Spinal cord (tissue), 10 donors: Measurements from ENCODE around the gene TRAF7. TPM values are rescaled to one million over a fixed set of nuclear protein-coding genes. Genes with fewer than 3 reads are reported as not detected.

Experiments
- DNase-seq, 6 donors: peaks; one replicate each; pipeline versions ENCODE4 v3.0.0 to v3.0.0-alpha.2; 2013 to 2015; ENCODE audit warnings: low spot score in 6 of 6, low read depth in 4 of 6
- H3K27ac ChIP-seq: one replicate; pipeline ENCODE4 v1.5.1; 2013; ENCODE audit warnings: low read depth, low read length, control low read depth
- H3K27me3 ChIP-seq: one replicate; pipeline ENCODE4 v1.6.1; 2013; ENCODE audit warnings: low read length; ENCODE audit not compliant: control insufficient read depth, insufficient read depth
- H3K36me3 ChIP-seq: one replicate; pipeline ENCODE4 v1.6.1; 2013; ENCODE audit warnings: low read length; ENCODE audit not compliant: control insufficient read depth, insufficient read depth
- H3K4me1 ChIP-seq: one replicate; pipeline ENCODE4 v1.6.1; 2013; ENCODE audit warnings: low read length; ENCODE audit not compliant: control insufficient read depth, insufficient read depth
- H3K4me3 ChIP-seq: one replicate; pipeline ENCODE4 v1.5.1; 2013; ENCODE audit warnings: low read depth, low read length, control low read depth
- H3K9me3 ChIP-seq: one replicate; pipeline ENCODE4 v1.6.1; 2013; ENCODE audit warnings: low read length; ENCODE audit not compliant: control insufficient read depth, insufficient read depth
- WGBS: methylation state at CpG from one replicate; pipeline ENCODE4 v1.1.5; 2013; ENCODE audit warnings: missing lambda C conversion rate; ENCODE audit not compliant: insufficient coverage; 5-methylcytosine and 5-hydroxymethylcytosine counted together
- polyA plus RNA-seq, 2 donors: library from polyadenylated mRNA; unstranded; fragments of 120-200 nt; gene quantifications; one replicate each; pipeline ENCODE4 v1.2.1, GENCODE V29; 2013; ENCODE audit not compliant: insufficient read length in 2 of 2
- total RNA-seq, 2 donors: library from RNA; depleted of rRNA in 1 of 2; stranded (reverse); fragments of 120-200 nt in 1 of 2; fragments of >200 nt in 1 of 2; gene quantifications; one replicate each; pipeline versions ENCODE4 v1.2.3 to v1.2.4, GENCODE V29; 2013 to 2014
- donor health status: healthy.

TRAF7 gene
- total and polyA plus RNA-seq, 4 donors = 20.4 to 62.6 (median 51.4) TPM

DNA sequence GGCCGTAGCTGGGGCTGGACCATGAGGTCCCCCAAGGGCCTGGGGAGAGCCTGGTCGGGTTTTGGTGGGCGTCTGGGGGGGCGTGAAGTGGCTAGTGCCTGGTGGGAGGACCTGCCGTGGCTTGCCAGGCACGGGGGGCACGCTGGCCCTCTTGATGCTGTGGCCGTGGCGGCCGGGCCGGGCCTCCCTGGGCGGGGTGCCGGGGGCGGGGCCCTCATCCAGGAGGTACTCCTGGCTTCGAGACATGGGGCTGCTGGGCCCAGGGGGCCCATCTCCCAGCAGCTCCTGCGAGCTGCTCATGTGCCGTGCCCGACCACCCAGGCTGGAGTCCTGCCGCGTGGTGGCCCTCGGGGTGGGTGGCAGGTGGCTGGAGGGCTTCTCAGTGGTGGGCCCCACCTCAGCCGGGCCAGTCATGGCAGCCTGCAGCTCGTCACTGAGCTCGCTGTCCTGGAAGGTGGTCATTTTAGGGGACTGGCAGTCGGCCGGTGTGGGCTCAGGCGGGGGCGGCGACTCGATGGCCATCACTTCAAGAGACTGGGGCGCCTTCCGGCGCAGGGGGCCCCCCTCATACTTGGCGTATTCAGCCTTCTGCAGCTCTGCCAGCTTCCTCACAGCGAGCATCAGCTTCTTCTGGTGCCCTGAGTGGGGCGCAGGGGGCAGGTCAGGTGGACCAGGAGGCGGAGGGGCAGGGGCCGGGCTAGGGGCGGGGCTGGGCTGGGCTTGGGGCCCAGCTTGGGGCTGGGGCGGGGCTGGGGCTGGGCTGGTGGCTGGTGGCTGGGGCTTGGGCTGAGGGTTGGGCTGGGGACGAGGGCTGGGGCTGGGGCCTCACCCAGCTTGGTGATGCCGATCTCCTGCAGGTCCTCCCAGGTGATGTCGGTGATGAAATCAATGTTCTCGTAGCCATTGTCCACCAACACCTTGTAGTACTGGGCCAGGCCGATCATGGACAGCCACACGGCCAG is 25.7 kb downstream of the TRAF7 start:
- no peaks in the 10 kb centered on the region for H3K9me3 ChIP-seq
- WGBS = 86% methylated on average over 39 of the region's 46 CpGs
- no peak for DNase-seq
- H3K27ac ChIP-seq = no peak overlapping the region
- H3K36me3 ChIP-seq = peaks cover 94% of the 10 kb centered on the region
- H3K27me3 ChIP-seq = no peaks in the 10 kb centered on the region
- H3K4me3 ChIP-seq = no peak overlapping the region
- H3K4me1 ChIP-seq = no peaks in the 10 kb centered on the region

GRCh38 chr16:2181952-2182351 is 26.4 kb downstream of the TRAF7 start:
- no peak overlapping the region for H3K4me3 ChIP-seq
- 89% methylated on average over 20 of the region's 20 CpGs for WGBS

GRCh38 chr16:2183671-2184070 is 28.1 kb downstream of the TRAF7 start:
- Histone ChIP-seq H3K36me3 (peaks cover 96% of the 10 kb centered on the region), H3K27ac (no peak overlapping the region), H3K9me3 (no peaks in the 10 kb centered on the region), H3K27me3 (no peaks in the 10 kb centered on the region), H3K4me1 (no peaks in the 10 kb centered on the region), H3K4me3 (no peak overlapping the region)
- WGBS = 94% methylated on average over 29 of the region's 30 CpGs
- DNase-seq = no peak

More at GRCh38 chr16:2181952-2182351, 26.4 kb downstream of the TRAF7 start:
- DNase-seq = no peak
- Histone ChIP-seq H3K4me1 (no peaks in the 10 kb centered on the region), H3K36me3 (peaks cover 94% of the 10 kb centered on the region), H3K27ac (no peak overlapping the region), H3K9me3 (no peaks in the 10 kb centered on the region), H3K27me3 (no peaks in the 10 kb centered on the region)

DNA sequence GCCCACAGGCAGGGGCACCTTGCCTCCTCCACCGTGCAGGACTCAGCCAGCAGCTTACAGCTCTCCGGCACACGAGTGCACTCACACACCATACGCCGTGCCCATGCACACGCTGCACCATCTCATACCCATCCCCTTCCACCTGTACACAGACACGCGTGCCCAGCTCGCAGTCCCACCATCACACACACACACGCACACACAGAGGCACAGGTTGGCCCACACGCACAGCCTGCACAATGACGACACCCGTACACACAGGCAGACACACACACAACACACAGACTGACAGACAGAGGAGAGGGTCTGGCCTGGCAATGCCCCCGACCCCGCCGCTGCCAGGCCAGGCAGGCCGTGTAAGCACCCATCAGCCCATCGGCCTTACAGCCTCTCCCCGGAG is 28.8 kb downstream of the TRAF7 start:
- Histone ChIP-seq H3K4me3 (no peak overlapping the region), H3K4me1 (no peaks in the 10 kb centered on the region), H3K27me3 (no peaks in the 10 kb centered on the region), H3K9me3 (no peaks in the 10 kb centered on the region), H3K27ac (no peak overlapping the region), H3K36me3 (peaks cover 100% of the 10 kb centered on the region)
- 92% methylated on average over 18 of the region's 19 CpGs for WGBS
- no peak for DNase-seq

- 92% methylated on average over 20 of the region's 20 CpGs for WGBS
- H3K27ac ChIP-seq = no peak overlapping the region
- H3K27me3 ChIP-seq = no peaks in the 10 kb centered on the region
- peaks cover 1% of the 10 kb centered on the region for H3K4me1 ChIP-seq
- no peak for DNase-seq
- H3K36me3 ChIP-seq = peaks cover 100% of the 10 kb centered on the region
- H3K9me3 ChIP-seq = no peaks in the 10 kb centered on the region
- H3K4me3 ChIP-seq = no peak overlapping the region
Observed at GRCh38 chr16:2184962-2185361, 29.4 kb downstream of the TRAF7 start.

DNA sequence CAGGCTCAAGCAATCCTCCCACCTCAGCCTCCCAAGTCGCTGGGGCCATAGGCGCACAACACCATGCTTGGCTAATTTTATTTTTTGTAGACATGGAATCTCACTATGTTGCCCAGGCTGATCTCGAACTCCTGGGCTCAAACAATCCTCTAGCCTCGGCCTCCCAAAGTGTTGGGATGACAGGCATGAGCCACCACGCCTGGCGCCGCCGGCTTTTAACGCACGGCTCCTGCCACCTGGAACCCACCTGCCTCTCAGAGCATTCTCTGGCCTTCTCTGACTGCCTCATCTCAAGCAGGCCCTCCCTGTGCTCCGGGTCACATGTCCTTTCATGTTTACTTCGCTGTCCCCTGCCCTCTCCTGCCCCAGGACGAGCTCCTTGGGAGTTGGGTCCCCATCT is 30.5 kb downstream of the TRAF7 start:
- Histone ChIP-seq H3K36me3 (peaks cover 100% of the 10 kb centered on the region), H3K4me1 (peaks cover 12% of the 10 kb centered on the region), H3K27me3 (no peaks in the 10 kb centered on the region), H3K27ac (no peak overlapping the region), H3K9me3 (no peaks in the 10 kb centered on the region), H3K4me3 (no peak overlapping the region)
- no peak for DNase-seq
- 94% methylated on average over 11 of the region's 13 CpGs for WGBS

DNA sequence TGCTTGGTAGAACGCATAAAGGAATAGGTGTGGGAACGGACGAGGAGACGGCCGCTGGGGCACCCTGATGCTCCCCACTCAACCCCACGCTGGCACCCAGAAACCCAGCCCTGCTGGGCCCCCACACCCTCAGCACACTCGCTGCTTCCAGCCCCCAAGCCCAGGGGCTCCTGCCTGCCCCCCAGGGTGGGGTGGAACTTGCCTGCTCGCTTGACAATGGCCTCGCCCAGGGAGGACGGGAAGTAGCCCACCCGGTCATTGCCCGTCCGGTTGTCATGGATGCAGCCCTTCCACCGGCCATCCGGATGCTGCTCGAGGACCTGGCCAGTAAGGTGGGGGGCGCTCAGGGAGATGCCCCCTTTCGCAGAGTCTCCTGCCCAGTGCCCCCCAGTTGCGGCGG is 30.9 kb downstream of the TRAF7 start:
- Histone ChIP-seq H3K27ac (no peak overlapping the region), H3K36me3 (peaks cover 100% of the 10 kb centered on the region), H3K9me3 (no peaks in the 10 kb centered on the region), H3K4me3 (no peak overlapping the region), H3K4me1 (peaks cover 17% of the 10 kb centered on the region), H3K27me3 (no peaks in the 10 kb centered on the region)
- DNase-seq = no peak
- WGBS = 78% methylated on average over 14 of the region's 20 CpGs

DNA sequence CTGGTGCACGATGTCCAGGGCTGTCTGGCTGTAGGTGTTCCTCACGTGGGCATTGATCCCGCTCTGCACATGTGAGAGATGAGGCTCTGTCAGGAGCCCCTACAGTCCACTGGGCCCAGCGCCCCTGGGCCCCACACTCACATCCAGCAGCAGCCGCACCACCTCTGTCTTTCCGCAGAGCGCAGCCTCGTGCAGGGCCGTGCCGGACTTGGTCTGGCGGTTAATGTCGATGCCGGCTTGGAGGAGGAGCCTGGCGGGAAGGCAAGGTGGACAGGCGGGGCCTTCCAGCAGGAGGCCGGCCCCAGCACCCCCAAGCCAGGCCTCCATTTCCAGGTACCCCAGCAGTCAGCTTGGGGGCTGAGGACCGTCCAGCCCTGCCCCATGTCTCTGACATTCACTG is 31.6 kb downstream of the TRAF7 start:
- Histone ChIP-seq H3K27ac (no peak overlapping the region), H3K9me3 (no peaks in the 10 kb centered on the region), H3K4me3 (no peak overlapping the region), H3K4me1 (peaks cover 23% of the 10 kb centered on the region), H3K36me3 (peaks cover 100% of the 10 kb centered on the region), H3K27me3 (no peaks in the 10 kb centered on the region)
- DNase-seq = no peak
- 83% methylated on average over 17 of the region's 17 CpGs for WGBS

- Histone ChIP-seq H3K27ac (no peak overlapping the region), H3K36me3 (peaks cover 97% of the 10 kb centered on the region), H3K4me3 (no peak overlapping the region), H3K9me3 (no peaks in the 10 kb centered on the region), H3K4me1 (peaks cover 26% of the 10 kb centered on the region), H3K27me3 (no peaks in the 10 kb centered on the region)
- WGBS = 92% methylated on average over 7 of the region's 8 CpGs
- DNase-seq = no peak
Observed at GRCh38 chr16:2188395-2188794, 32.8 kb downstream of the TRAF7 start.
